Fibroblast of skin of left quadriceps (primary cell): ENCODE results near the gene ARVCF.
A peak's percentile ranks its signal among the peaks of the same experiment; 100 is the strongest.

ENCODE experiments used
- DNase-seq, 2 experiments: peaks; one replicate each; pipeline ENCODE4 v3.0.0-alpha.2; 2013; ENCODE audit warnings: low read depth in 2 of 2

ARVCF gene, protein sequence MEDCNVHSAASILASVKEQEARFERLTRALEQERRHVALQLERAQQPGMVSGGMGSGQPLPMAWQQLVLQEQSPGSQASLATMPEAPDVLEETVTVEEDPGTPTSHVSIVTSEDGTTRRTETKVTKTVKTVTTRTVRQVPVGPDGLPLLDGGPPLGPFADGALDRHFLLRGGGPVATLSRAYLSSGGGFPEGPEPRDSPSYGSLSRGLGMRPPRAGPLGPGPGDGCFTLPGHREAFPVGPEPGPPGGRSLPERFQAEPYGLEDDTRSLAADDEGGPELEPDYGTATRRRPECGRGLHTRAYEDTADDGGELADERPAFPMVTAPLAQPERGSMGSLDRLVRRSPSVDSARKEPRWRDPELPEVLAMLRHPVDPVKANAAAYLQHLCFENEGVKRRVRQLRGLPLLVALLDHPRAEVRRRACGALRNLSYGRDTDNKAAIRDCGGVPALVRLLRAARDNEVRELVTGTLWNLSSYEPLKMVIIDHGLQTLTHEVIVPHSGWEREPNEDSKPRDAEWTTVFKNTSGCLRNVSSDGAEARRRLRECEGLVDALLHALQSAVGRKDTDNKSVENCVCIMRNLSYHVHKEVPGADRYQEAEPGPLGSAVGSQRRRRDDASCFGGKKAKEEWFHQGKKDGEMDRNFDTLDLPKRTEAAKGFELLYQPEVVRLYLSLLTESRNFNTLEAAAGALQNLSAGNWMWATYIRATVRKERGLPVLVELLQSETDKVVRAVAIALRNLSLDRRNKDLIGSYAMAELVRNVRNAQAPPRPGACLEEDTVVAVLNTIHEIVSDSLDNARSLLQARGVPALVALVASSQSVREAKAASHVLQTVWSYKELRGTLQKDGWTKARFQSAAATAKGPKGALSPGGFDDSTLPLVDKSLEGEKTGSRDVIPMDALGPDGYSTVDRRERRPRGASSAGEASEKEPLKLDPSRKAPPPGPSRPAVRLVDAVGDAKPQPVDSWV

DNA sequence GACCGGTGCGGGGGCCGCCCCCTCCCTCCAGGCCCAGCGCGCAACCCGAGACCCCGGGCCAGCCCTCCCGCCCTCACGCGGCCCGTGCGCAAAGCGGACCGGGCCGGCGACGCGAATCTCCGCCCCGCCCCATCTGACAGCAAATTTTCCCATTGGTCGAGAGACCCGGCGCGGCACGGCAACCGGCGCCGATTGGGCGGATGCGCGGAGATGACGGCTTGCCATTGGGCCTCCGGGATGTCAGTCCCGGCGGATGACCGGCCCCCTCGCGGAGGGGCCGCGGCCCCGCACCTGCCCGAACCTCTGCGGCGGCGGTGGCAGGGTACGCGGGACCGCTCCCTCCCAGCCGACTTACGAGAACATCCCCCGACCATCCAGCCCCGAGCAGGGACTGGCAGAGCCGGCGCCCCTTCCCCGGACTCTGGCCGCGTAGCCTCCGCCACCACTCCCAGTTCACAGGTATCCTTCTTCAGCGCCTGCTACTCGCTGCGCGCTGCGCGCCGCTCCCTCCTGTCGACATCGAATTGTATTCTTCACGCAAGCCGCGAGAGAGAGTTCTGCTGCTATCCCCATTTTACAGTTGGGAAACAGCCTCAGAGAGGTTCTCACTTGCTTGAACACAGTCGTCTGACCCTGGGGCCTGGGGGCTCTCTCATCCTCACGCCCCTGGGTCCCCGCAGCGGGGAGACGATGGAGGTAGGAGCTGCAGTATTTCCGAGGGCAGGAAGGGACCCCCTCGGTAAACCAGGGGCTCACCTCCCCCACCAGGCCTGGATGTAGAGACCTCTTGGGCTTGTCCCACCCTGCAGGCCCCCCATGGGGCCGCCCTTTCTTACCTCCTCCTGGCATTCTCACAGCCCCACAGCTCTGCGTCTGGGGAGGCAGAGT, at the start of gene ARVCF:
ARVCF (minus strand) TSS at position 90 of the 888 bp plus-strand sequence. CDS start 26,029 bp downstream, outside the sequence.
- peak; percentile 61 to 67 for DNase-seq

DNA sequence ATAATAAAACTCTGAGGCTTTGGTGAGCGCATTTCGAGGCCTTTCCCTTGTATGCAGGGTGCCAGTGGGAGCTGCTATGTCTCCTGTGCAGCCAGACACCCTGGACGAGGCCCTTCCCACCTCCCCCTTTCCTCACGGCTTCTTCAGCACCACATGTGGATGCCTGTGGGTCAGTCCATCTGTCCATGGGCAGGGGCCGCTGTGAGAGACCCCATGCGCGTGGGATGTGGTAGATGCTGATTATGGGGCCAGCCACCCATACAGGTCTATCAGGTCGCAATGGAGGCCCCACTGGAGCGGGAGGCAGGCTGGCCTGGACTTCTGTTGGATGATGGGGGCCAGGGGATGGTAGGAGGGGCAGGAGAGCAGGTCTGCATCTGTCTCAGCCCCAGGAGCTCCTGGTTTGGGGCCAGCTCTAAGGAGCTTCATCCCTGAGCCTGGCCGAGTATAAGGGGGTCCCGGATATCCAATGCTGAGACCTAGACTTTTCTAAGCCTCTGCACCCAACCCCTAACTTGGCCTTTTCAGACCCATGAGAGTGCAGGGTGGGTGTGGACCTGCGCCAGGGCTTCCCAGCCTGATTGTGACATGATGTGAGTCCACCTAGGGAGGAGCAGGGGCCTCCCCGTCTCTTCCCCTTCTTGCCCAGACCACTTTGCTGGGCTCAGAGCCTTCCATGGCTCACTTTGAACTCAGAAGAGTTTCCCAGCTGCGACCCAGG, 49.4 kb upstream of the ARVCF start:
- DNase-seq: no peak

DNA sequence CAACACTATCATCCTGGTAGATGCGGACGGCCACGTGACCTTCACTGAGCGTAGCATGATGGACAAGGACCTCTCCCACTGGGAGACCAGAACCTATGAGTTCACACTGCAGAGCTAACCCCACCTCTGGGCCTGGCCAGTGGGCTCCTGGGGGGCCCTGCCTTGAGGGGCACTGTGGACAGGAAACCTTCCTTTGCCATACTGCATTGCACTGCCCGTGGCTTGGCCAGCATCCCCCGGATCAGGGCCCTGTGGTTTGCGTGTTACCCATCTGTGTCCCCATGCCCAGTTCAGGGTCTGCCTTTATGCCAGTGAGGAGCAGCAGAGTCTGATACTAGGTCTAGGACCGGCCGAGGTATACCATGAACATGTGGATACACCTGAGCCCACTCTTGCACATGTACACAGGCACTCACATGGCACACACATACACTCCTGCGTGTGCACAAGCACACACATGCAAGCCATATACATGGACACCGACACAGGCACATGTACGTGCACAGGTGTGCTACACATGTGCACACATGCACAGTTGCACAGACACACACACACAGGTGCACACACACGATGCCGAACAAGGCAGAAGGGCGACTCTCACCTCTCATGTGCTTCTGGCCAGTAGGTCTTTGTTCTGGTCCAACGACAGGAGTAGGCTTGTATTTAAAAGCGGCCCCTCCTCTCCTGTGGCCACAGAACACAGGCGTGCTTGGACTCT, 48.1 kb upstream of the ARVCF start:
- DNase-seq: no peak

DNA sequence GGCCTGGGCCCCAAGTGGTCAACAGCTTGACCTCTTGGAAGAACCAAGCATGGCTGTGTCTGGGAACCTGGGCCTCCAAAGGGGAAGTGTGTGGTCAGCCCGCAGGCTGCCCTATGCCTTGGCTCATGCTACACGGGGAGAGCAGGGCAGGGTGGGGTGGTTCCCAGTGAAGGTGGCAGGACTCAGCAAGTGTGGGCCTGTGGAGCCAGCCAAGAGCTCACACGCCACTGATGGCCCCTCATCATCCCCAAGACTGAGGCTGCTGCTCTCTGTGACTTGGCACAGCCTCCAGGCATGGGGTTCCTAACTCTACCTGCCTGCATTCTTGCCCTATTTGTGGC, 47.5 kb upstream of the ARVCF start:
- DNase-seq: no peak

DNA sequence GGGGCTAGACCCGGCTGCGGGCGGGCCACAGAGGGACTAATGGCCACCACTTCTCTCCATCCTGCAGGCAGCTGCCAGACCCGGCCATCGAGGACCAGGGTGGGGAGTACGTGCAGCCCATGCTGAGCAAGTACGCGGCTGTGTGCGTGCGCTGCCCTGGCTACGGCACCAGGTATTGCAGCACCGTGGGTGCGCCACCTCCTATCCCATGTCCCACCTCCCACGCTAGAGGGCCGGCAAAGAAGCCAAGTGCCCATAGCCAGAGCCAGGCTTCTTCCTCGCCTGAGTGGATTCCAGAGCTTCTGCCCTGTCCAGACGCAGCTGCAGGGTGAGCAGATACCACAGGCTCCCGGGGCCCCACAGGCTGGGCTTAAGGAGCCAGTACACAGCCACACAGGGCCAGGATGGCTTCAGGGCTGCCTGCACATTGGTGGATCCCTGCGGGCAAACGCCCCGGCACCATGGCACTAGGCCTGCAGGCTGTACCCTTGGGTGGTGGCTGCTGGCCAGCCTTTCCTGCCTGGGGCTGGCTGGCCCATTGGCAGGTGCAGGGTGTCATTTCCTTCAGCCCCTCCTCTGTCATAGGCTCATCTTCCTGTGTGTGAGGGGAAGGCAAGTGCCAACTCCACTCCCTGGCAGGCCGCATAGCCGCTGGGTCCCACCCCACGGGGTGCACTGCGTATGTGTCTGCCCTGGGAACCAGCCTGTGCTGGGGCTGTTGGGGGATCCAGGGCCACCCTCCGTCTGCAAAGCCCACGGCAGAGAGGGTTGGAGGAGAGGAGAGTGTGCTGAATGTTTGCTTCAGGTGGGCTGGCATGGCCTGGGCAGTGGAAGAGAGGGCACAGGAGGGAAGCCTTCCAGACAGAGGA, 46.9 kb upstream of the ARVCF start:
- no peak for DNase-seq

DNA sequence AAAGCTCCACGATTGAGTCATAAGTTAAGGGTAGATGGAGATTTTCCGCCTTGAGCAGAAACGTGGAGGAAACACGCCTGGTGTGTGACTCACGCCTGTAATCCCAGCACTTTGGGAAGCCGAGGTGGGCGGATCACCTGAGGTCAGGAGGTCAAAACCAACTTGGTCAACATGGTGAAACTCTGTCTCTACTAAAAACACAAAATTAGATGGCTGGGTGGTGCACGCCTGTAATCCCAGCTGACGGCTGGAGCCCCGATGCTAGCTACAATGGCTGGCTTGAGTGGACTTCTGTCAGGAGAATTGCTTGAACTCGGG, 46.1 kb upstream of the ARVCF start:
- DNase-seq: no peak

DNA sequence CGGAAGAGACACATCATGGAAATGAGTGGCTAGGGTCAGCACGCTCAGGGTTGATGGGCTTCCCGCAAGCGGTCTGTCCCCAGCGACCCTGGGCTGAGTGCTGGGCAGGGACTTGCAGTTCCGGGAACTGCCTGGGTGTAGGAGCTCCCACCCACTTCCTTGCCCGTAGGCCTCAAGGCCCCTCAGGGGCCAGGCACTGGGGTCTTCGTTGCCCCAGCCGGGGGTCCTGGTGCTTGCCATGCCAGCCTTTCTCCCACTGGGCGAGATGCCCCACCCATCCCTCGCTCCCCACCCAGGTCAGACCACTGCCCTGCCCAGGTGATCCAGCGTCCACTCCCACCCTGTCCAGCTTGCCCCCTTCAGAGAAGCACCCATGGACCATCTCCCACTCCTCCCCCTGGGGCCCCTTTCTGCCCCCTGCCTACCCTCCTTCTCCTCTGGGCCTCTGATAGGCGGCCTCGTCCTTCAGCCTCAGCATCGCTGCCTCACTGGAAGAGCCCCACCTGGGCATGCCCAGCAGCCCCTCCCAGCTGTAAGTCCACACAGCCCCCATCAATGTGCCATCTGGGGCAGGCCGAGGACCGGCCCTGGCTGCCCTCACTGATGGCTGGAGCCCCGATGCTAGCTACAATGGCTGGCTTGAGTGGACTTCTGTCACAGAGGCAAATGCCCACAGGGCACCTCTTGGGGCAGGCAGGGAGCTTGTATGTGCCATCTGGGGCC, 45.6 kb upstream of the ARVCF start:
- no peak for DNase-seq

DNA sequence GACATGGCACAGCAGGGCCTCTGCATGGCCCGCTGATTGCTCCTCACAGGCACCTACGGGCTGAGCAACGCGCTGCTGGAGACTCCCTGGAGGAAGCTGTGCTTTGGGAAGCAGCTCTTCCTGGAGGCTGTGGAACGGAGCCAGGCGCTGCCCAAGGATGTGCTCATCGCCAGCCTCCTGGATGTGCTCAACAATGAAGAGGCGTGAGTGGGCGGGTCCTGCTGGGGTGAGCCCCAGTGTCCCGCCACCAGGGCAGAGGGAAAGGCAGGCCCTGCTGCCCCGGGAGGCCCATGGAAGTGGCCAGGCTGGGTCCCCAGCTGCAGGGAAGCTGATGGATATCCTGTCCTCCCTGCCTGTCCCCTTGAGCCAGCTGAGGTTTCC, 44.8 kb upstream of the ARVCF start:
- DNase-seq: no peak

DNA sequence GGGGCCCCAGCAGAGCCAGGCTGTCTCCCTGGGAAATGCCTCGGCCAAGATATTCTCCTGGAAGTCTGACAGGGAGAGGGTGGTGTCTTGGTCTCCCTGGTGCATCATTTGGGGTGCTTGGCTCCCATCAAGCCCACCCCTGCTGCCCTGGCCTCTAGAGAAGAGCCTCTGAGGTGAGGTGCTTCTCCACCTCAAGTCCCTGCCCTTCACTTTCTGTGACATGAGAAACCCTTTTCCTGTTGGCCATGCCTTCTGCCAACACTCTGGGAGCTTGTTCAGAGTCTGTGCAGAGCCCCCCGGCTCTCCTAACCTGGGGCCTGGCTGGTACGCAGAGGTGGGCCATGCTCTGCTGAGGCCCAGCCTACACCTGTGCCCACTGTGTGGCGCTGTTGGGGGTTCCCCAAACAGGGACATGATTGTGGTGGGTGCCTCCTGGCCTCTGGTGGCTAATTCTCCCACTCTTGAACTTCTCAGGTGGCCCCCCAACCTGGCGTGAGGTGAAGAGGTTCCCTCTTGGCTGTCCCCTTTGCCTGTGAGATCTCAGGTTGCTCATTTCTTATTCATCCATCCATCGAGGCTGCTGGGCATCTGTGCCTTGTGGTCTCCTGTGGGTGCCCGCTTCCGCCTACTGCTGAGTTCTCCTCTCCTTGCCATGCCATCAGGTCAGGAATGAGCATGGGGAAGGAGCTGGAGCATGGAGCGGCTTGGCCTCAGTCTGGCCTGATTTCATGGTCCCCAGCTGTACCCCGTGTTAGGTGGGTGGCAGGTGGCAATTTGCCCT, 44.3 kb upstream of the ARVCF start:
- no peak for DNase-seq

DNA sequence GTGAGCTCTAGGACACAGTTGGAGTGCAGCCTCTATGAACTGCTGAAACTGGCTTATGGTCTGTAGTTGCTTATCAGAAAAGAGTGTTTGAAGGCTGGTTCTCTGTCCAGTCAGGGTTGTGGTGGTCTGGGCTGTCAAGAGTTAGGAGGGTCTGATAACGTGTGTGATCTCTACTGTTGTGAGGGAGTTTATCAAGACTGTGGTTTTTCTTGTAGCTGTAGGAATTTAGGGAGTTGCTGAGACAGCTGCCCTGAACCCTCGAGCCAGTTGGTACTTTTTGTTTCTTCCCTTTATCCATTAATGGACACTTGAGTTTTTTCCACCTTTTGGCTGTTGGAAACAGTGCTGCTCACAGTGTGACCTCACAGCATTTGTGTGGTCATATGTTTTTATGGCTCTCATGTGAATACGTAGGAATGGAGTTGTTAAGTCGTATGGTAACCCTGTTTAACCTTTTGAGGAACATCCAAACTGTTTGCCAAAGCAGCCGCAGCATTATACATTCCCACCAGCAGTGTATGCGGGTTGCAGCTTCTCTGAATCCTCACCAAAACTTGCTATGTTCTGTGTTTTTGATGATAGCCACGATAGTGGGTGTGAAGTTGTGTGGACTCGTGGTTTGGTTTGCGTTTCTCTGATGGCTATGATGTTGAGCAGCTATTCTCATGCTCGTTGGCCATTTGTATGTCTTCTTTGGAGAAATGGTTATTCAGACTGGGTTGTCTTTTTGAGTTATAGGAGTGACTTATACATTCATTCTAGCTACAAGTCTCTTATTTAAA, 42.6 kb upstream of the ARVCF start:
- DNase-seq: no peak

DNA sequence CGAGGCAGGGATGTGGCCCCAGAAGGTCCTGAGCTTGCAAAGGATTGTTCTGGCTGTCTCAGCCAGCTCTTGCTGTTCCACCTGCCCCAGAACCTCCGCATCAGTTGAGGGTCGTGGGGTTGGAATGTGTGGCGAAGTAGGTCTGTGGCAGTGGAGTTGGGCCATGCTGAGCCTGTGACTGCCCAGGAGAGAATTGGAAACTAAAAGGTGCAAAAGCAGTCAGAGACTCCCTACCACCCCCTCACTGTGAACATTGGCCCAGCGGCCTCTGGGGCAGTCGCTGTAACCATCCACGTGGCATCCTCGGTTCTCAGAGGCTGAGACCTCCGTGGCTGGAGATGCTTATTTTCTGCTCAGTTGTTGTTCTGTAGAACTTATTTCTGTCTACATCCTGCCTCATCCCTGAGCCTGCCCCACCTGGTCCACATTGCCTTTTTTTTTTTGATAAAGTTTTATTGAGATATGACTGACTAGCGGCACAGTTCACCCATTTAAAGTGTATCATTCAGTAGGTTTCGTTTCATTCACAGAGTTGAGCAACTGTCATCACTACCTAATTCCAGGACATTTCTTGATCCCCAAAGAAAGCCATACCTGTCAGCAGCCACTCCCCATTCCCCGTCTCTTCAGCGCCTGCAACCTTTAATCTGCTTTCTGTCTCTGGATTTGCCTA, 41.1 kb upstream of the ARVCF start:
- DNase-seq: no peak

DNA sequence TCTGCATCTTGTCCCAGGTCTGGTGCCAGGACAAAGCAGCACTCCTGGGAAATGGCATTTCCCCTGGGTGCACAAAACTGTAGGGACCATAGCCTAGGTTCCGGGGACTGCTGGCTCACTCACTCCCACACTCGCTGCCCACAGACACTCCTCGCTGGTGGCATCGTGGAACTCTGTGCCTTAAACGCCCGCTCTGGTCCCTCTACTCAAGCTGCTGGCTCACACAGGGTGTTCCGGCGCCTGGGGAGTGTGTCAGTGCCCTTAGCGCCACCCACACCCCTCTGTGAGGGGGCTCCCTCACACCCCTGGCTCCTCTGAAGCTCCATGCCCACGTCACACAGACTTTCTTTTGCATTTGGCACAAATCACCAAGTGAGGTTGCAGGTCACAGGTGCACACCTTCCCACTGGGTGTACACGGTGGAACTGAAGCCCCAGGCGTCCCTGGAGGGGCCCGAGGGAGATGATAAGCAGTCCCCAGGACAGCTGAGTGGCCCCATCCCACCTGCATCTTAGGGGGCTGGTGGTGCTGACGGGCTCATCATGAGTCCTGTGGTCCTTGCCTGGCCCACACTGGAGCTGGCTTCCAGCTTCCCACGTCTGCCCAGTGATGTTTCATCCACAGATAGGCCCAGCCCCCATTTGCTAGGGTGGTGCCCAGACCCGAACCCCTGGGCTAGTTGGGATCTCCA, 40.2 kb upstream of the ARVCF start:
- no peak for DNase-seq

DNA sequence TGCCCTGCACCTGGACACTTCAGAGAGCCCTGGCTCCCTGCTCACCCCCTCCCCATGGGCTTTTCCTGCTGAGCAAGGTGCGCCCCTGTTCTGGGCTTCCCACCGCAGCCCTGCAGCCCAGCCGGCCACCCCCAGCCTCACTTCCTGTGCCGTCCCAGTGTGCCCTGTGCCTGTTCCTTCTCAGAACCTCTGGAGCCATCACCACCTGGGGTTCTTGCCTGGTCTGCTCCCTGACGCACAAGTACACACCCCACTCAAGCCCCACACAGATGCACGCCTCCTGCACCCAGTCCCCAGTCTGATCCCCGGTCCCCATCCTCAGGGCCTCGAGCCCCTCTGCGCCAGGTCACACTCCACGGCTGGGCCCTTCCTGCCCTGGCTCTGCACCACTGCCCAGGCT, 39.5 kb upstream of the ARVCF start:
- no peak for DNase-seq

DNA sequence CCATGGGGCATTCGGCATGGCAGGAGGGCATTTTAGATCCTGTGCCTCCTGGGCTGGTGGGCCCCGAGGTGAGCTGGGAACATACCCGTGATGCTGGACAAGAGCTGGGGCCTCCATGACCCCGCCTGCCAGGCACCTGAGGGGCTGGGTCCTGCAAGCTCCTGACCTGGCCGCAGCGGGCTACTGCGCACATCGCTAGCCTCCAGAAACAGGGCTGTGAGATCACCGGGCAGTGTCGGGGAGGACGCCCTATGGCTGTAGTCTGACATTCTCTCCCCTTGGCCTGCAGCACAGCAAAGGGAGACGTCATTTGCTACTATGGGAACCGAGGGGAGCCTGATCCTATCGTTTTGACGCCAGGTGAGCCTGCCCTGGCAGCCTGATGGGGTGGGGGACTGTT, 39.0 kb upstream of the ARVCF start:
- no peak for DNase-seq

DNA sequence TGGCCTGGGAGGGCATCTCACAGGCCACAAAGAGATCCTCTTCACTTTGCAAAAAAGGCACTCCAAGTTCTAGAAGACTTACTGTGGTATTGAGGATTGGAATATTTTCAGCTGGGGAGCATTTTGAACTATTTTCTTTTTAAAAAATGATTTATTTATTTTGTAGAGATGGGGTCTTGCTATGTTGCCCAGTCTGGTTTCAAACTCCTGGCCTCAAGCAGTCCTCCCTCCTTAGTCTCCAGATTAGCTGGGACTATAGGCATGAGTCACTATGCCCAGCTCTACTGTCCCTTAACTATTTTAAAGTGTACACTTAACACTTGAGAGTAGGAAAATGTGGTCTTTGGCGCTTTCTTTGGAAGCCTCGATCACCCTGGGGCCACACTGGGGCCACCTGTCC, 38.5 kb upstream of the ARVCF start:
- DNase-seq: no peak

DNA sequence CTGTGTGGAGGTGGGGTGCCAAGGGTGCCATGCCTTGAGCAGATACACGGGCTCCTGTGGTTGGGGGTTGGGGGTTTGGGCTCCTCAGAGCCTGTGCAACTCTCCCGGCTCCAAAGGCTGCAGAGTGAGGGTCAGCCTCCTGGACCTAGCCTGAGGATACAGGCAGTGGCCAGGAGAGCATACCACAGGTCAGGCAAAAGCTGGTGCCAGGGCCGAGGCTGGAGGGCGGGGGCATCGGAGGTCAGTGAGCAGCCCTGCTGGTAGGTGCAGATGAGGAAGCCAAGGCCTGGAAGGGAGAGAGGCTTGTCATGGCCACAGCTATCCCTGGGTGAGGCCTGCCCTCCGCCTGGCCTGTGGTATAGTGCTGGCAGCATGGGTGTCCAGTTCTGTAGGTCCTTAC, 37.9 kb upstream of the ARVCF start:
- DNase-seq: no peak
